ENCODE data around the gene NLGN1.
"Not testable (repeated sequence)": the region's sequence is repeated elsewhere in the genome, so short reads cannot be mapped to it uniquely, and the experiment has no call there.

The NLGN1 gene

DNA sequence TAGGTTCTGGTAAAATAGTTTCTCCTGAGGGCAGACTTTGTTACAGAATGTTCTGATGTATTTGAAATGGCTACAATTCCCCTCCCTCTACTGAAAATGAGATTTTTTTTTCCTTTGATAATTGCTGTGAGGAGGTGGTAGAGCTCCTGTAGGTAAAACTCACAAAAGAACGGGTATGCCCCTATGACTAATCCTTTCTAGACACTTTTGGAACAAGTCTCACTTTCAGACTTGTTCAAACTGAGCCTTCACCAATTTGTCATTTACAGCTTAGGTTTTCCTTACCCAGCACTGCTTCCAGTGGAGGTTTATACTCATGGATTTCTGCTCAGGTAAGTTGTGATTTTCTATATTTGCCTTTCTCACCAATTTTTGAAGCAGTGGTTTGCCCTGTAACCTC is 115.6 kb downstream of the NLGN1 start:
- no peaks in the 10 kb centered on the region for H3K27me3 ChIP-seq (ENCODE audit: control insufficient read depth, insufficient read depth, low read length)
- H3K4me1 ChIP-seq (ENCODE audit: control insufficient read depth, insufficient read depth, low read length), result no peaks in the 10 kb centered on the region
- H3K36me3 ChIP-seq (ENCODE audit: control insufficient read depth, insufficient read depth, low read length), result no peaks in the 10 kb centered on the region
- no peak overlapping the region for H3K9ac ChIP-seq (ENCODE audit: low read depth, low read length)
- H3K9me3 ChIP-seq (ENCODE audit: control insufficient read depth, insufficient read depth, low read length), result no peaks in the 10 kb centered on the region
- H3K4me3 ChIP-seq (ENCODE audit: low read depth, low read length), result no peak overlapping the region

DNA sequence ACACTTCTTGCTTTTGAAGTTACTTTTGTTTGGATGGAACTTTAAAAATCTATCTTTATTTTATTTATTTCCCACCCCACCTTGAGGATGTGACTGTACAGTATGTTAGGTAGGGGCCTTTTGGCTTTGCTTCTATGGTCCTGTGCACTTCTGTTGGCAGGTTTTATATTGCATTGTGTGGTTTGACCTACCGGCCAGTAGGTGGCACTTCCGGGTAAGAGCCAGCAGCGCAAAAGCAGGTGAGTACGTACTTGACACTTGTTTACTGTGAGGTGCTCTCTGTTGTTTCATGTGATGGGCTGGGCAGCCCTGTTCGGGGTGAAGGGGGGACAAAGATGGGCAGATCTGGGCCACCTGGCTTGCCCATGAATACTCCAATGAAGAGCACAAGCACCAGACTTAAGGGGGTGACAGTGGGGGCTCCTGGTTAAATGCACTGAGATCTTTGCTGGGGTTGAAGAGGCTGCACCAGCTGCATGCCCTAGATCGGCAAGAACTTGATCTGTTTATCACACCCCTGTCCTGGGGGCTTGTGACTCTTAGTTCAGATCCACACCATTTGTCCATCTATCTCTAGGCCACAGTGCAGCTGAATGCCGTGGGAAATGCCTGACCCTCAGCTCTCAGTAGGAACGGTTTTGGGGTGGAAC is 131.6 kb downstream of the NLGN1 start:
- H3K9me3 ChIP-seq (ENCODE audit: control insufficient read depth, insufficient read depth, low read length), result no peaks in the 10 kb centered on the region
- no peak overlapping the region for H3K9ac ChIP-seq (ENCODE audit: low read depth, low read length)
- H3K4me1 ChIP-seq (ENCODE audit: control insufficient read depth, insufficient read depth, low read length), result no peaks in the 10 kb centered on the region
- no peak overlapping the region for H3K4me3 ChIP-seq (ENCODE audit: low read depth, low read length)
- no peaks in the 10 kb centered on the region for H3K27me3 ChIP-seq (ENCODE audit: control insufficient read depth, insufficient read depth, low read length)
- H3K36me3 ChIP-seq (ENCODE audit: control insufficient read depth, insufficient read depth, low read length), result no peaks in the 10 kb centered on the region

DNA sequence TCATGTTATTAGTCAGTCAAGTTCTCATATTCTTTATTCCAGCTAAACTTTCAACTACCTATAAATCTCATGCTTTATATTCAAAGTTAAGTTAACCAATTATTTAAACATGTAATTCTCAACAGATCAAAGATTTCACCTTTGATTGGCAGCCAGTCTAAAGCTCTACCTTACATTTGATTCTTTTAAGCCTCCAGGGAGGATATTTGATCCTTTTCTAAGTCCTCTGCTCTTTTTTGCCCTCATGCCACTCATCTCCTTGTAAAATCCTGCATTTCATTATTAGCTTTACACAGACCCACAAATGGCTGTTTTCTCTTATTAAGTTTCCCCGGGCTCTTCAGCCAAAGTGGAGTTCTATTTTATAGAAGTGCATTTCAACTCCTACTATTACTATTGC is 134.1 kb downstream of the NLGN1 start:
- no peaks in the 10 kb centered on the region for H3K4me1 ChIP-seq (ENCODE audit: control insufficient read depth, insufficient read depth, low read length)
- no peaks in the 10 kb centered on the region for H3K9me3 ChIP-seq (ENCODE audit: control insufficient read depth, insufficient read depth, low read length)
- no peaks in the 10 kb centered on the region for H3K36me3 ChIP-seq (ENCODE audit: control insufficient read depth, insufficient read depth, low read length)
- no peak overlapping the region for H3K4me3 ChIP-seq (ENCODE audit: low read depth, low read length)
- no peak overlapping the region for H3K9ac ChIP-seq (ENCODE audit: low read depth, low read length)
- H3K27me3 ChIP-seq (ENCODE audit: control insufficient read depth, insufficient read depth, low read length), result no peaks in the 10 kb centered on the region

DNA sequence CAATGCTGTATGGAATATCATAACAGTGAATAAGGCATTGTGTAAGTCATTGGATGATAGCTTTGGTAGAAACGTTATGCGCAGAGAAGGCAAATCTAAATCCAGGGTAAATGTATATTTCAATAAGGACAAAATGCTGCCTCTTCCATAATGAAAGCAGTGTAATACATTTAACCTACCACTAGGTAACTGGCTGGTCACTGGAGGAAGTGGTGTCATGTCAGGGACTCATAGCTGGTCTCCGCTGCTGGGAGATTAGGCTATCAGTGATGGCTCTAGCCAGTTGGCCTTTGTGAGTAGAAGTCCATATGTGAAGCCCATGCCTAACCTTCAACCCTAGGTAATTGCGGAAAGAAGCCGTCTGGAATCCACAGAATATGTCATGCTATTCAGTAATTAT is 140.9 kb downstream of the NLGN1 start:
- Histone ChIP-seq H3K27me3 (ENCODE audit: control insufficient read depth, insufficient read depth, low read length) (no peaks in the 10 kb centered on the region), H3K9me3 (ENCODE audit: control insufficient read depth, insufficient read depth, low read length) (no peaks in the 10 kb centered on the region), H3K4me1 (ENCODE audit: control insufficient read depth, insufficient read depth, low read length) (no peaks in the 10 kb centered on the region), H3K36me3 (ENCODE audit: control insufficient read depth, insufficient read depth, low read length) (no peaks in the 10 kb centered on the region), H3K9ac (ENCODE audit: low read depth, low read length) (no peak overlapping the region), H3K4me3 (ENCODE audit: low read depth, low read length) (no peak overlapping the region)

DNA sequence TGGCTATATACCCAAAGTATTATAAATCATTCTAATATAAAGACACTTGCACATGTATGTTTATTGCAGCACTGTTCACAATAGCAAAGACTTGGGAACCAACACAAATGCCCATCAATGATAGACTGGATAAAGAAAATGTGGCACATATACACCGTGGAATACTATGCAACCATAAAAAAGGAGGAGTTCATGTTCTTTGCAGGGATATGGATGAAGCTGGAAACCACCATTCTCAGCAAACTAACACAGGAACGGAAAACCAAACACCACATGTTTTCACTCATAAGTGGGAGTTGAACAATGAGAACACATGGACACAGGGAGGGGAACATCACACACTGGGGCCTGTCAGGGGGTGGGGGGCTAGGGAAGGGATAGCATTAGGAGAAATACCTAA is 148.0 kb downstream of the NLGN1 start:
- H3K36me3 ChIP-seq (ENCODE audit: control insufficient read depth, insufficient read depth, low read length); H3K9ac ChIP-seq (ENCODE audit: low read depth, low read length); H3K4me3 ChIP-seq (ENCODE audit: low read depth, low read length); H3K4me1 ChIP-seq (ENCODE audit: control insufficient read depth, insufficient read depth, low read length); H3K27me3 ChIP-seq (ENCODE audit: control insufficient read depth, insufficient read depth, low read length); H3K9me3 ChIP-seq (ENCODE audit: control insufficient read depth, insufficient read depth, low read length): not testable (repeated sequence)

DNA sequence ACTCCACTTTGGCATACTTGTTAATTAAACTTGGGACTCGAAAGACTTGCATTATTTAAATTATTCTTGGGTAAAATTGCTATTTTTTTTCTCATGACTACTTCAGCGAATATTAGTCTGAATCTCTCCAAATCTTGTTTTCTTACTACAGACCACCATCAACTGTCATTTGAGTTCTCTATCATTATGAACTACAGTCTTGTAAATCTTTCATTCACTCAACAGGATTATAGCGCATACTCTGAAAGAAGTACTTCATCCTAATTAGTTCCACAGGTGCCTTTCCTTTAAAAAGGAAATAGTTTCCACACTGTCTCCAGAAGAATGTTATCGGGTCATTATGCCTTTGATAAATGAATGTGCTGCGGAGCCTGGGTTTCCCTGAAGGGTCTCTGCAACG is 149.5 kb downstream of the NLGN1 start:
- Histone ChIP-seq H3K9ac (ENCODE audit: low read depth, low read length) (no peak overlapping the region), H3K4me1 (ENCODE audit: control insufficient read depth, insufficient read depth, low read length) (no peaks in the 10 kb centered on the region), H3K9me3 (ENCODE audit: control insufficient read depth, insufficient read depth, low read length) (no peaks in the 10 kb centered on the region), H3K36me3 (ENCODE audit: control insufficient read depth, insufficient read depth, low read length) (no peaks in the 10 kb centered on the region), H3K4me3 (ENCODE audit: low read depth, low read length) (no peak overlapping the region), H3K27me3 (ENCODE audit: control insufficient read depth, insufficient read depth, low read length) (no peaks in the 10 kb centered on the region)

DNA sequence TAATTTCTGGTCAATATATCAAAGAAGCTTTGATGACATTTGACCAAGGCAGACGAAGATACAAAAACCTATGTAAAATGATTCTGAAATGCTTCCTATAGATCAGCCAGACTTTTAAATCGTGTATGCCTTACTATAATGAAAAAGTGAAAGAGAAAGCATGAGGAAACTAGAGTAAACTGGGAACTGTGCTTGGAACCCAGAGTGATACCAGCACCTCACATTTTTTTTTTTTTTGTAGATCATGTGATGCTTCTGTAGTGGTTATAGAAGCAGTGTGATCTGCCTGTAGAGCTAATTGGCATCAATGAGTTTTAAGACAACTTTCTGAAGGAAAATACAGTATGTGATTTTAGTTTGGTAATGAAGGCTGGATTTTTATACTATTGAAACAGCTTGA is 150.7 kb downstream of the NLGN1 start:
- Histone ChIP-seq H3K4me1 (ENCODE audit: control insufficient read depth, insufficient read depth, low read length) (peaks cover 5% of the 10 kb centered on the region), H3K27me3 (ENCODE audit: control insufficient read depth, insufficient read depth, low read length) (no peaks in the 10 kb centered on the region), H3K9me3 (ENCODE audit: control insufficient read depth, insufficient read depth, low read length) (no peaks in the 10 kb centered on the region), H3K36me3 (ENCODE audit: control insufficient read depth, insufficient read depth, low read length) (no peaks in the 10 kb centered on the region), H3K4me3 (ENCODE audit: low read depth, low read length) (no peak overlapping the region), H3K9ac (ENCODE audit: low read depth, low read length) (no peak overlapping the region)

DNA sequence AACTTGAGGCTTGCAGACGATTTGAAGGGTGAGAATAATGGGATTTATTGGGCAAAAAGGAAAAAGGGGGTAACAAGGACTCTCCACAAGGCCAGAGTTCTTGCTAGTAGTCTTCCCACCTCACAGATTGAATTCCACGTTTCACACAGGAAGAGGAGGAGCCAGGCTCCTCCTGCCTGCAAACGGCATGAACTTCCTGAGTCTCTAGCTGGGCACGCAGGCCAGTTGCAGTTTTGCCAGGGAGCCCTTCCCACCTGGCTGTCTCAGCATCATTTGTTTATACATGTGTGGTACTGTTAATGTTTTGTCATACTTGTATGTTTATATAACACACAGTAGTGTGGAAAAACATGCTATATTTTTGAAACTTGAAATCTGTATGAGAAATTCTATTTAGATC is 155.0 kb downstream of the NLGN1 start:
- Histone ChIP-seq H3K9ac (ENCODE audit: low read depth, low read length) (no peak overlapping the region), H3K9me3 (ENCODE audit: control insufficient read depth, insufficient read depth, low read length) (no peaks in the 10 kb centered on the region), H3K36me3 (ENCODE audit: control insufficient read depth, insufficient read depth, low read length) (no peaks in the 10 kb centered on the region), H3K4me3 (ENCODE audit: low read depth, low read length) (no peak overlapping the region), H3K4me1 (ENCODE audit: control insufficient read depth, insufficient read depth, low read length) (peaks cover 5% of the 10 kb centered on the region), H3K27me3 (ENCODE audit: control insufficient read depth, insufficient read depth, low read length) (no peaks in the 10 kb centered on the region)

DNA sequence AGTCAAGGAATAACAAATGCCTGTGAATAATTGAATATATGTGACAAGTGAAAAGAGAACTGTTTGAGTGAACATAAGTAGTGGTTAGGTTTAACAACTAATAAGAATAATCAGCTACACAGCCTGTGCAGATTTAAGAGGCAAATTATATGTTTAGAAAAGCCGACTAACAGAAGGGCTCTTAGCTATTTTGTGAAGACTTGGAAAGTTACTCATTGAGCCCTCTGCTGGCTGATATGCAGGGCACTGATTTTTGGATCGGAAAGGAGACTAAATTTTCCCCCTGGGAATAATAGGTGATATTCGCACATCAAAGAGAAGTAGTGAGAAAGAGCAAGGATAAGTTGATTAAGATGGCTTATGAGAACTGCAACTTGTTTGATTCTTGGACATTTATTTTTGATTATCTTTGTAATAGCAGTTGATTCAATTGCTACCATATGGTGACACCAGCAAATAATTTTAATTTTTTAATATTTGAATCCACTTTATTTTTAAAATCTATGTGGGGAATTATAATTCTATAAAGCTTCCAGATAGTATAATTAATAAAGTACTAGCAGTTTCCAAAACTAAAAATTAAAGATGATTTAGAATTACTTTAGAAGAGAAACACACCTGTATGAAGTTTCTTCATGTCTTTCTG is 156.2 kb downstream of the NLGN1 start:
- Histone ChIP-seq H3K27me3 (ENCODE audit: control insufficient read depth, insufficient read depth, low read length) (no peaks in the 10 kb centered on the region), H3K4me3 (ENCODE audit: low read depth, low read length) (no peak overlapping the region), H3K4me1 (ENCODE audit: control insufficient read depth, insufficient read depth, low read length) (peaks cover 5% of the 10 kb centered on the region), H3K9ac (ENCODE audit: low read depth, low read length) (no peak overlapping the region), H3K36me3 (ENCODE audit: control insufficient read depth, insufficient read depth, low read length) (no peaks in the 10 kb centered on the region), H3K9me3 (ENCODE audit: control insufficient read depth, insufficient read depth, low read length) (no peaks in the 10 kb centered on the region)

DNA sequence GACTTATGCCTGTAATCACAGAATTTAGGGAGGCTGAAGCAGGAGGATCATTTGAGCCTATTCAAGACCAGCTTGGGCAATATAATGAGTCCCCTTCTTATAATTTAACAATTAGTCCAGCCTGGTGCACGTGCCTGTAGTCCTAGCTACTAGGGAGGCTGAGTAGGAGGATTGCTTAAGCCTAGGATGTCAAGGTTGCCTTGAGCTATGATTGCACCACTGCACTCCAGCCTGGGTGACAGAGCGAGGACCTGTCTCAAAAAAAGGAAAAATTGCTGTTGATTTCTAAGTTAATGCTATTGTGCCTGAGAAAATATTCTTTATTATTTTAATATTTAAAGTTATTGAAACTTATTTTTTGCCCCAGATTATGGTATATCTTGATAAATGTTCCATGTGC is 159.0 kb downstream of the NLGN1 start:
- H3K4me1 ChIP-seq (ENCODE audit: control insufficient read depth, insufficient read depth, low read length), result peaks cover 5% of the 10 kb centered on the region
- no peaks in the 10 kb centered on the region for H3K9me3 ChIP-seq (ENCODE audit: control insufficient read depth, insufficient read depth, low read length)
- no peaks in the 10 kb centered on the region for H3K27me3 ChIP-seq (ENCODE audit: control insufficient read depth, insufficient read depth, low read length)
- H3K36me3 ChIP-seq (ENCODE audit: control insufficient read depth, insufficient read depth, low read length), result no peaks in the 10 kb centered on the region
- no peak overlapping the region for H3K4me3 ChIP-seq (ENCODE audit: low read depth, low read length)
- H3K9ac ChIP-seq (ENCODE audit: low read depth, low read length), result no peak overlapping the region

DNA sequence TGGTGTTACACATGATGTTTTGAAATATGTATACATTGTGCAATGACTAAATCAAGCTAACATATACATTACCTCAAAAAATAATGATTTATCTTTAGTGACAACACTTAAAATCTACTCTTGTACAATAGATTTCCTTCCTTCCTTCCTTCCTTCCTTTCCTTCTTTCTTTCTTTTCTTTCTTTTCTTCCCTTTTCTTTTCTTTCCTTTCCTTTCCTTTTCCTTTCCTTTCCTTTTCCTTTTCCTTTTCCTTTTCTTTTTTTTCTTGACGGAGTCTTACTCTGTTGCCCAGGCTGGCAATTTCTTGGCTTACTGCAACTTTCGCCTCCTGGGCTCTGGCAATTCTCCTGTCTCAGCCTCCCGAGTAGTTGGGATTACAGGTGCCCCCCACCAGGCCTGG is 170.5 kb downstream of the NLGN1 start:
- no peaks in the 10 kb centered on the region for H3K4me1 ChIP-seq (ENCODE audit: control insufficient read depth, insufficient read depth, low read length)
- no peak overlapping the region for H3K4me3 ChIP-seq (ENCODE audit: low read depth, low read length)
- H3K9me3 ChIP-seq (ENCODE audit: control insufficient read depth, insufficient read depth, low read length), result no peaks in the 10 kb centered on the region
- no peak overlapping the region for H3K9ac ChIP-seq (ENCODE audit: low read depth, low read length)
- H3K27me3 ChIP-seq (ENCODE audit: control insufficient read depth, insufficient read depth, low read length), result no peaks in the 10 kb centered on the region
- no peaks in the 10 kb centered on the region for H3K36me3 ChIP-seq (ENCODE audit: control insufficient read depth, insufficient read depth, low read length)

DNA sequence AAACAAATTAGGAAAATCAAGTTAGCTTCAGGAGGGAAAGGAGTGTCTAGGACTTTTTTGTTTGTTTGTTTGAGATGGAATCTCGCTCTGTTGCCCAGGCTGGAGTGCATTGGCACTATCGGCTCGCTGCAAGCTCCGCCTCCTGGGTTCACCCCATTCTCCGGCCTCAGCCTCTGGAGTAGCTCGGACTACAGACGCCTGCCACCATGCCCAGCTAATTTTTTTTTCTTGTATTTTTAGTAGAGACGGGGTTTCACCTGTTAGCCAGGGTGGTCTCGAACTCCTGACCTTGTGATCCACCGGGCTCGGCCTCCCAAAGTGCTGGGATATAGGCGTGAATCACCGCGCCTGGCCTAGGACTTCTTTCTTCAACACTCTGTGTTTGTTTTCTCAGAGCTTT is 171.1 kb downstream of the NLGN1 start:
- H3K36me3 ChIP-seq (ENCODE audit: control insufficient read depth, insufficient read depth, low read length), result no peaks in the 10 kb centered on the region
- H3K4me1 ChIP-seq (ENCODE audit: control insufficient read depth, insufficient read depth, low read length), result no peaks in the 10 kb centered on the region
- H3K9ac ChIP-seq (ENCODE audit: low read depth, low read length), result no peak overlapping the region
- H3K9me3 ChIP-seq (ENCODE audit: control insufficient read depth, insufficient read depth, low read length), result no peaks in the 10 kb centered on the region
- no peak overlapping the region for H3K4me3 ChIP-seq (ENCODE audit: low read depth, low read length)
- no peaks in the 10 kb centered on the region for H3K27me3 ChIP-seq (ENCODE audit: control insufficient read depth, insufficient read depth, low read length)

Measured in iPS-15b (cell line).